ENCODE measurements around the gene PARD6G.
A peak's percentile ranks its signal among the peaks of the same experiment; 100 is the strongest.
"Not testable (repeated sequence)": the region's sequence is repeated elsewhere in the genome, so short reads cannot be mapped to it uniquely, and the experiment has no call there.

The PARD6G gene

DNA sequence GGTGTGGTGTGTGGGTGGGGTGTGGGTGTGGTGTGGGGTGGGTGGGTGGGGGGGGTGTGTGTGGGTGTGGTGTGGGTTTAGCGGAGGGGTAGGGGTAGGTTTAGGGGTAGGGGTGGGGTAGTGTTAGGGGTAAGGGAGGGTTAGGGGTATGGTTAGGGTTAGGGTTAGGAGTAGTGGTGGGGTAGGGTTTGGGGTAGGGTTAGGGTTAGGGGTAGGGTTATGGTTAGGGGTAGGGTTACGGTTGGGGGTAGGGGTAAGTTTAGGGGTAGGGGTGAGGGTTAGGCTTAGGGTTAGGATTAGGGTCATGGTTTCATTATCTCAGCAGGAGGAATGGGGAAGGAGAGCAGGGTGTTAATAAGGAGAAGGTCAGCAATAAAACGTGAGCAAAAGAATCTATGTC lies 11.3 kb upstream of the PARD6G start:
- no peak for TF ChIP-seq EZH2phosphoT487 (IDR thresholded peaks at IDR 0.05; ENCODE audit: borderline replicate concordance, low read length)
- H3F3A ChIP-seq (ENCODE audit: control insufficient read depth, insufficient read depth) = no peaks in the 10 kb centered on the region
- H3K36me3 ChIP-seq (ENCODE audit: control insufficient read depth, low read length) = no peaks in the 10 kb centered on the region
- H3K4me1 ChIP-seq (ENCODE audit: control insufficient read depth, low read length) = no peaks in the 10 kb centered on the region
- no peaks in the 10 kb centered on the region for H3K27me3 ChIP-seq (ENCODE audit: control insufficient read depth, low read length)
- no peak overlapping the region for H3K4me3 ChIP-seq (ENCODE audit: low read length)
- no peak overlapping the region for H3K4me2 ChIP-seq (ENCODE audit: low read length)
- H4K20me1 ChIP-seq (ENCODE audit: control insufficient read depth, insufficient read depth, low read depth, low read length) = no peaks in the 10 kb centered on the region
- H3K9me3 ChIP-seq (ENCODE audit: control insufficient read depth, insufficient read depth, low read length) = no peaks in the 10 kb centered on the region; the same call in 1 of the 2 replicates
- no peak overlapping the region for H3K27ac ChIP-seq (ENCODE audit: low read depth, low read length)
- H3K79me2 ChIP-seq (ENCODE audit: control insufficient read depth, low read length) = no peaks in the 10 kb centered on the region
- no peaks in the 10 kb centered on the region for H3K9me2 ChIP-seq (replicated peaks; ENCODE audit: control insufficient read depth, low read length)

DNA sequence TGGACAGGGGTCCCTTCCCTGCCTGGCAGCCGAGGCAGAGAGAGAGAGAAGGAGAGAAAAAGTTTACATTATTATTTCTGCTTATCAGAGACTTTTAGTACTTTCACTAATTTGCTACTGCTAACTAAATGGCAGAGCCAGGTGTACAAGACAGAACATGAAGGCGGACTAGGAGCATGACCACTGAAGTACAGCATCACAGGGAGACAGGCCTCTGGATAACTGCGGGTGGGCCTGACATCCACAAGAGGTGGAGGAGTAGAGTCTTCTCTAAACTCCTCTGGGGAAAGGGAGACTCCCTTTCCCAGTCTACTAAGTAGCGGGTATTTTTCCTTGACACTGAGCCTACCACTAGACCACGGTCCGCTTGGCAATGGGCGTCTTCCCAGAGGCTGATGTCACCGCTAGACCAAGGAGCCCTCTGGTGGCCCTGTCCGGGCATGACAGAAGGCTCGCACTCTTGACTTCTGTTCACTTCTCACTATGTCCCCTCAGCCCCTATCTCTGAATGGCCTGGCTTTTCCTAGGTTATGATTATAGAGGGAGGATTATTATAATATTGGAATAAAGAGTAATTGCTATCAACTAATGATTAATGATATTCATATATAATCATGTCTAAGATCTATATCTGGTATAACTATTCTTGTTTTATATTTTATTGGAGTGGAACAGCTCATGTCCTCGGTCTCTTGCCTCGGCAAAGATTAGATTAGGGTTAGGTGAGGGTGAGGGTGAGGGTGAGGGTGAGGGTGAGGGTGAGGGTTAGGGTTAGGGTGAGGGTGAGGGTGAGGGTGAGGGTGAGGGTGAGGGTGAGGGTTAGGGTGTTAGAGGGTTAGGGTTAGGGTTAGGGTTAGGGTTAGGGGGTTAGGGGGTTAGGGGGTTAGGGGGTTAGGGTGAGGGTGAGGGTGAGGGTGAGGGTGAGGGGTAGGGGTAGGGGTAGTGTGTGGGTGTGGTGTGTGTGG lies 10.5 kb upstream of the PARD6G start:
- H3K9me3 ChIP-seq (ENCODE audit: control insufficient read depth, insufficient read depth, low read length); H4K20me1 ChIP-seq (ENCODE audit: control insufficient read depth, insufficient read depth, low read depth, low read length); H3K4me1 ChIP-seq (ENCODE audit: control insufficient read depth, low read length); H3K27me3 ChIP-seq (ENCODE audit: control insufficient read depth, low read length); H3K4me2 ChIP-seq (ENCODE audit: low read length); H3K4me3 ChIP-seq (ENCODE audit: low read length); H3K79me2 ChIP-seq (ENCODE audit: control insufficient read depth, low read length); H3K9me2 ChIP-seq (replicated peaks; ENCODE audit: control insufficient read depth, low read length); H3K36me3 ChIP-seq (ENCODE audit: control insufficient read depth, low read length); H3K27ac ChIP-seq (ENCODE audit: low read depth, low read length); H3F3A ChIP-seq (ENCODE audit: control insufficient read depth, insufficient read depth): not testable (repeated sequence)
- TF ChIP-seq, protein P1, sequence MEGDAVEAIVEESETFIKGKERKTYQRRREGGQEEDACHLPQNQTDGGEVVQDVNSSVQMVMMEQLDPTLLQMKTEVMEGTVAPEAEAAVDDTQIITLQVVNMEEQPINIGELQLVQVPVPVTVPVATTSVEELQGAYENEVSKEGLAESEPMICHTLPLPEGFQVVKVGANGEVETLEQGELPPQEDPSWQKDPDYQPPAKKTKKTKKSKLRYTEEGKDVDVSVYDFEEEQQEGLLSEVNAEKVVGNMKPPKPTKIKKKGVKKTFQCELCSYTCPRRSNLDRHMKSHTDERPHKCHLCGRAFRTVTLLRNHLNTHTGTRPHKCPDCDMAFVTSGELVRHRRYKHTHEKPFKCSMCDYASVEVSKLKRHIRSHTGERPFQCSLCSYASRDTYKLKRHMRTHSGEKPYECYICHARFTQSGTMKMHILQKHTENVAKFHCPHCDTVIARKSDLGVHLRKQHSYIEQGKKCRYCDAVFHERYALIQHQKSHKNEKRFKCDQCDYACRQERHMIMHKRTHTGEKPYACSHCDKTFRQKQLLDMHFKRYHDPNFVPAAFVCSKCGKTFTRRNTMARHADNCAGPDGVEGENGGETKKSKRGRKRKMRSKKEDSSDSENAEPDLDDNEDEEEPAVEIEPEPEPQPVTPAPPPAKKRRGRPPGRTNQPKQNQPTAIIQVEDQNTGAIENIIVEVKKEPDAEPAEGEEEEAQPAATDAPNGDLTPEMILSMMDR (IDR thresholded peaks at IDR 0.05; ENCODE audit: low read depth, low read length, poor library complexity, severe bottlenecking) = peak; percentile 76

DNA sequence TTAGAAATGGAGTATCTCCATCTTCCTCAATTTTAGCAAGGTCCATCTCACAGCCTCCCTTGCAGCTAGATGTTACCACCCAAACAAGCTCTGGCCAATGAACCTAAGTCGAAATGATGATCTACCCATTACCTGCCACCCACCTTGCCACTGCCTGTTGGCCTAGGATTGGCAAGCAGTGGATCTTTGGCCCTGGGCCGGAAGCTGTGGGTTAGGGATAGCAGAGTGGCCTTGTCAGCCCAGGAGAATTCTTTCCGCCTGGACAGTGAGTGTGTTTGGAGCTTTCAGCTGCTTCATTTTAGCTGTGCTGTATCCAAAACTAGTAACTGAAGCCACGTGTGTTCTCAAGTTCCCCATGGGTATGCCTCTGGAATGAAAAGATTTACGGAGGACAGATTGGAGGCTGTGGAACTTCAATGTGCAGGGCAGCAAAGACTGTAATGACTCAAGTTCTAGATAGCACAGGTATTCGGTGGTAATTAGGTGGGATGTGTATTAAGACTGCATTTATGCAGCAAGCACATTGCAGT lies 7.7 kb upstream of the PARD6G start:
- no peaks in the 10 kb centered on the region for H3K27me3 ChIP-seq (ENCODE audit: control insufficient read depth, low read length)

More for the DNA sequence above, 7.7 kb upstream of the PARD6G start:
- no peaks in the 10 kb centered on the region for H3K4me1 ChIP-seq (ENCODE audit: control insufficient read depth, low read length)
- H3K79me2 ChIP-seq (ENCODE audit: control insufficient read depth, low read length) = no peaks in the 10 kb centered on the region
- H3K27ac ChIP-seq (ENCODE audit: low read depth, low read length) = no peak overlapping the region
- H3K9me3 ChIP-seq (ENCODE audit: control insufficient read depth, insufficient read depth, low read length) = no peaks in the 10 kb centered on the region; the same call in 1 of the 2 replicates
- no peak overlapping the region for H3K4me2 ChIP-seq (ENCODE audit: low read length)
- H3F3A ChIP-seq (ENCODE audit: control insufficient read depth, insufficient read depth) = no peaks in the 10 kb centered on the region
- H3K36me3 ChIP-seq (ENCODE audit: control insufficient read depth, low read length) = no peaks in the 10 kb centered on the region
- no peak overlapping the region for H3K4me3 ChIP-seq (ENCODE audit: low read length)
- no peak for TF ChIP-seq EZH2phosphoT487 (IDR thresholded peaks at IDR 0.05; ENCODE audit: borderline replicate concordance, low read length)
- TF ChIP-seq, protein P1 (IDR thresholded peaks at IDR 0.05; ENCODE audit: low read depth, low read length, poor library complexity, severe bottlenecking) = no peak
- H3K9me2 ChIP-seq (replicated peaks; ENCODE audit: control insufficient read depth, low read length) = no peaks in the 10 kb centered on the region
- H4K20me1 ChIP-seq (ENCODE audit: control insufficient read depth, insufficient read depth, low read depth, low read length) = no peaks in the 10 kb centered on the region
